ENCODE results near the gene MAP4K3.
"Not testable (repeated sequence)": the region's sequence is repeated elsewhere in the genome, so short reads cannot be mapped to it uniquely, and the experiment has no call there.

Gene MAP4K3

DNA sequence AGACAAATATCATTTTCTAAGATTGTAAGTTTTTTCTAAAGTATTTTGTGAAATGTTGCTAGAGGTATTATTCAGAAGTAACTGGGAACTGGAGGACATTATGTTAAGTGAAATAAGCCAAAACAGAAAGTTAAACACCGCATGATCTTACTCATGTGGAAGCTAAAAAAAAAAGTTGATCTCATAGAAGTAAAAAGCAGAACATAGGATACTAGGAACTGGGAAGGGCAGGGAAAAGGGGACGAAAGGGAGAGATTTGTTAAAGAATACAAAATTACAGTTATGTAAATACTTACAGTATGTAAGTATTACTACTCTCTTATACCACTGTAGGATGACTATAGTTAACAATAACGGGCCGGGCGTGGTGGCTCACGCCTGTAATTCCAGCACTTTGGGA, 146.7 kb downstream of the MAP4K3 start:
- no peak for DNase-seq

DNA sequence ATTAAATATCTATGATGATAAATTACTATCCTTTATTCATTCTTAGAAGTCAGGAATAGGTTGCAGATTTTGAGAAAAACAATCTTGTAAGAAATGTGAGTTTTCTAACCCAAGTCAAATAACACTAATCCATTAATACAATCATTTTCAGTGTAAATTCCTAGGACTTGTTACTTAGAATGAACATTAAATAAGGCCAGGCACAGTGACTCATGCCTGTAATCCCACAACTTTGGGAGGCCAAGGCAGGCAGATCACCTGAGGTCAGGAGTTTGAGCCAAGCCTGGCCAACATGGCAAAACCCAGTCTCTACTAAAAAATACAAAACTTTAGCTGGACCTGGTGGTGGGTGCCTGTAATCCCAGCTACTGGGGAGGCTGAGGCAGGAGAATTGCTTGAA, 147.5 kb downstream of the MAP4K3 start:
- DNase-seq: no peak

DNA sequence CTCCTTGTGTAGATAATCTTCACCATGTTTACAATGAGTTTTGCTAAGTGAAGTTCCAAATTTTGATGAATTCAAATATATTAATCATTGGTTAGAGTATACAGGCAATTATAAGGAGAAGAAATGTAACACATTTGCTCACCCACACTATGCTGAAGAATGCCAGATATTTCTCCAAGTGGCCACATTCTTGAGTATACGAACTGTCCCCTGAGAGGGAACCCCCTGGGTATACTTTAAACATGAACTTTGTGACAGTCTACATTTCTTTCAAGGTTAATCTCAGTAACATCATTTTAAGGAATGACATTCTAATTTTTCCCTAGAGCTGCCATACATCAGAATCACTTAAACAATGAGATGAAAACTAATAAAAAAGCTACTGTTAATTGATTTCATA, 153.5 kb downstream of the MAP4K3 start:
- DNase-seq: no peak

GRCh38 chr2:39281391-39281790, 155.7 kb downstream of the MAP4K3 start:
- no peak for DNase-seq

- no peak for DNase-seq
Measured at GRCh38 chr2:39275016-39275415, 162.1 kb downstream of the MAP4K3 start.

- DNase-seq: no peak
Measured at GRCh38 chr2:39269941-39270340, 167.1 kb downstream of the MAP4K3 start.

- no peak for DNase-seq
Measured at GRCh38 chr2:39266916-39267434, 170.1 kb downstream of the MAP4K3 start.

- DNase-seq: peak; percentile 8
Measured at GRCh38 chr2:39266139-39266805, 170.8 kb downstream of the MAP4K3 start.

GRCh38 chr2:39265315-39265714, 171.8 kb downstream of the MAP4K3 start:
- DNase-seq: no peak

- peak; percentile 9 for DNase-seq
Measured at GRCh38 chr2:39264733-39265132, 172.4 kb downstream of the MAP4K3 start.

- DNase-seq: no peak
Measured at GRCh38 chr2:39260087-39260486, 177.0 kb downstream of the MAP4K3 start.

DNA sequence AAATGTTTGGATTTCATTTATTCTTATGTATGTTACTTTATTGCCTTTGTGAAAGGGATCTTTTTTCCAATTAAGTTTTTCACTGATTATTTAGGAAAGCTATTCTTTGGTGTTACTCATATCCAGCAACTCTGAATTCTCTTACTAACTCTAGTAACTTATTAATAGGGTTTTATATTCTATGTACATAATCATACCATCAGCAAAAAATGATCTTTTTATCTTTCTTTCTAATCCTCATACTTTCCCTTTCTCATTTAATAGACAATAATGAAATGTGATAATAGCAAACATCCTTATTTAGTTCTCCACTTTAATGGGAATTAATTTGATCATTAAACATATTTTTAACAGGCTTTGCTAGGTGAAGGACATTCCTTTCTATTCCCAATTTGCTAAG, 181.0 kb downstream of the MAP4K3 start:
- no peak for DNase-seq

GRCh38 chr2:39252888-39253518, 184.1 kb downstream of the MAP4K3 start:
- DNase-seq: no peak

GRCh38 chr2:39247512-39248043, 189.5 kb downstream of the MAP4K3 start:
- no peak for DNase-seq

DNA sequence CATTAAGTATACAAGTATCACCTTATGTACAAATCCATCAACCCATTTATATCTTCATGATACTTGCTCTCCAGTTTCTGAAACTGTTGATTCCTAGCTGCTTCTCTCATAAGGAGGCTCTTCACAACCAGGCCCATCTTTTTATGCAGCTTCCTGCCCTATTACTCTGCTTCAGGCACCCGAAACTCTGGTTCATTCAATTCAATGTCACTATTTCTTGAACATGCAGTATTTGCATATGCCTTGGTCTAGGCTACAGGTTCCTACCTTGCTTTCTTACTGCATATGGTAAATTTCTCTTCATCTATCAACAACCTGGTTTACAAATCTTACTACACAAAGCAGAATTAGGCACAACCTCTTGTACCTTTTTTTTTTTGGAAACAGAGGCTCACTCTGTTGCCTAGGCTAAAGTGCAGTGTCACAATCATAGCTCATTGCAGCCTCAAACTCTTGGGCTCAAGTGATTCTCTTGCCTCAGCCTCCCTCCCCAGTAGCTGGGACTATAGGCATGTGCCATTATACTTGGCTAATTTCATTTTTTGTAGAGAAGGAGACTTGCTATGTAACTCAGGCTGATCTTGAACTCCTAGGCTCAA, 190.6 kb downstream of the MAP4K3 start:
- DNase-seq: no peak

GRCh38 chr2:39244963-39245625, 192.0 kb downstream of the MAP4K3 start:
- DNase-seq: peak; percentile 54

DNA sequence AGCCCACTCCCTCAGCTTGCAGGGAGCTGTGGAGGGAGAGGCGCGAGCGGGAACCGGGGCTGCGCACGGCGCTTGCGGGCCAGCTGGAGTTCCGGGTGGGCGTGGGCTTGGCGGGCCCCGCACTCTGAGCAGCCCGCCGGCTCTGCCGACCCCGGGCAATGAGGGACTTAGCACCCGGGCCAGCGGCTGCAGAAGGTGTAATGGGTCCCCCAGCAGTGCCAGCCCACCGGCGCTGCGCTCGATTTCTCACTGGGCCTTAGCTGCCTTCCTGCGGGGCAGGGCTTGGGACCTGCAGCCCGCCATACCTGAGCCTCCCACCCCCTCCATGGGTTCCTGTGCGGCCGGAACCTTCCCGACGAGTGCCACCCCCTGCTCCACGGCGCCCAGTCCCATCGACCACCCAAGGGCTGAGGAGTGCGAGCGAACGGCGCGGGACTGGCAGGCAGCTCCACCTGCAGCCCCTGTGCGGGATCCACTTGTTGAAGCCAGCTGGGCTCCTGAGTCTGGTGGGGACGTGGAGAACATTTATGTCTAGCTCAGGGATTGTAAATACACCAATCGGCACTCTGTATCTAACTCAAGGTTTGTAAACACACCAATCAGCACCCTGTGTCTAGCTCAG, 192.7 kb downstream of the MAP4K3 start:
- not testable (repeated sequence) for DNase-seq

GRCh38 chr2:39243469-39244123, 193.5 kb downstream of the MAP4K3 start, which contains the start of gene CDKL4:
Gene CDKL4 (minus strand): TSS chr2:39243970.
- DNase-seq: peak; percentile 58

DNA sequence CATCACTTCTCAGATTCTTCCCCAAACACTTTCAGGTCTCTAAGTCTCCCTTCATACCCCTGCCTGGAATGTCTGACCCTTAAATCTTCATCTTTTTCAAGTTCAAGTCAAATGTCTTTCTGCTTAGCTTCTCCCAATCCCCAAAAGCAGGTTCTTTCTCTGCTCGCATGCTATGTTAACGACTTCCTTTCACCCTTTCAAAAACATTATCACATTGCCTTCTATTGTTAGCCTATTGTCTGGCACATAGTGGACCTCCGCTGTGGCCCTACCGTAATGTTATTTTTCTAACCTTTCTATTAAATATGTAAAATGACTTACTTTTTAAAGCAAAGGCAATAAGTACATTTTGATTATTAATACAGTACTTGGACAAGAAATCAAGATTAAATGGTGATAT, 195.5 kb downstream of the MAP4K3 start:
- DNase-seq: no peak

- no peak for DNase-seq
Measured at GRCh38 chr2:39240758-39241157, 196.3 kb downstream of the MAP4K3 start.

DNA sequence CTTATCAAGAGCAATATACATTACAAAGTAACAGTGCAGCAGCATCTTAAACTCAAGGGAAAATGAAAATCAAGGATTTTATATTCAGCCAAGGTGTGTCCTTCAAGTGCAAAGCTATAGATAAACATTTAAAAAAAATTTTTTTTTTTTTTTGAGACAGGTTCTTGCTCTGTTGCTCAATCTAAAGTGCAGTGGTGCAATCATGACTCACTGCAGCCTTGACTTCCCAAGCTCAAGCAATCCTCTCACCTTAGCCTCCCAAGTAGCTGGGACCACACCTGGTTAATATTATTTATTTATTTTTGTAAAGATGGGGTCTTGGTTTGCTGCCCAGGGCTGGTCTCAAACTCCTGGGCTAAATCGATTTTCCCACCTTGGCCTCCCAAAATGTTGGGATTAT, 202.3 kb downstream of the MAP4K3 start:
- DNase-seq: no peak

DNA sequence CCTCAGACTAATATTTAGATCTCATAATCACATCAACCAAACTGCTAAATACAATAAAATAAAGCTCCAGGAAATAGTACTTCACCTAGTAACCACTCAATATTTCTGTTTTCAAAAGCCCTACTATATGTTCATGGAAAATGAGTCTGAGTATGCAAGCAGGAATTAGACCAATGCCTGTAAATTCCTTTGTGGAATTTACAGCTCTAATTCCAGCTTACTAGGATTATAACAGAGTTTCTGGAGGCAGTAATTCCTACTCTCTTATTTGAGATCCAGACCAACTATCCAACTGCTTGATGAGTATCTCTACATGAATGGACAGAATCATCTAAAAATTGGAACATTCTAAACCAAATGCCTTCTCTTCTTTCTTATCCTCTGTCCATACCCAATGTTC, 204.9 kb downstream of the MAP4K3 start:
- no peak for DNase-seq
